ENCODE measurements around the gene CA9.

The CA9 gene

GRCh38 chr9:35658968-35659220 lies 14.8 kb upstream of the CA9 start:
- H3K4me2 ChIP-seq (ENCODE audit: low read depth, low read length, poor library complexity, severe bottlenecking) = peak overlapping the region; percentile 87
- H3K79me2 ChIP-seq (ENCODE audit: insufficient read depth, low read length) = peaks cover 50% of the 10 kb centered on the region
- H3K27me3 ChIP-seq (ENCODE audit: insufficient read depth, low read length, poor library complexity, severe bottlenecking) = no peaks in the 10 kb centered on the region
- peaks cover 3% of the 10 kb centered on the region for H4K20me1 ChIP-seq (ENCODE audit: insufficient read depth, low read length, poor library complexity, severe bottlenecking)
- TF ChIP-seq CTCF (conservative IDR thresholded peaks at IDR 0.05; ENCODE audit: low read length) (no peak), EZH2phosphoT487 (IDR thresholded peaks at IDR 0.05; ENCODE audit: borderline replicate concordance) (no peak)
- peak overlapping the region; percentile 82 for H3K4me3 ChIP-seq (ENCODE audit: low read length, poor library complexity, severe bottlenecking)
- H3K9me2 ChIP-seq (replicated peaks; ENCODE audit: low read depth, low read length) = no peaks in the 10 kb centered on the region
- peak overlapping the region; percentile 77 for H3K9ac ChIP-seq (ENCODE audit: low read depth, low read length, poor library complexity, severe bottlenecking)
- H2AFZ ChIP-seq (ENCODE audit: low read length) = peak overlapping the region; percentile 35; the same call in 1 of the 2 replicates
- H3F3A ChIP-seq (ENCODE audit: low read depth) = 0 out of 2 replicates have a peak, but pooled peaks cover 8% of the 10 kb centered on the region
- H3K9me3 ChIP-seq (ENCODE audit: insufficient read depth, low read depth, low read length) = no peaks in the 10 kb centered on the region
- peaks cover 69% of the 10 kb centered on the region for H3K4me1 ChIP-seq (ENCODE audit: insufficient read depth, low read length, poor library complexity, severe bottlenecking)
- no peaks in the 10 kb centered on the region; the same call in 1 of the 2 replicates for H3K36me3 ChIP-seq (ENCODE audit: insufficient read depth, low read length)

- no peak overlapping the region for H2AFZ ChIP-seq (ENCODE audit: low read length)
- TF ChIP-seq EZH2phosphoT487 (IDR thresholded peaks at IDR 0.05; ENCODE audit: borderline replicate concordance) (no peak), CTCF (conservative IDR thresholded peaks at IDR 0.05; ENCODE audit: low read length) (no peak)
- no peaks in the 10 kb centered on the region for H3K9me3 ChIP-seq (ENCODE audit: insufficient read depth, low read depth, low read length)
- H3K4me2 ChIP-seq (ENCODE audit: low read depth, low read length, poor library complexity, severe bottlenecking) = peak overlapping the region; percentile 87
- H3F3A ChIP-seq (ENCODE audit: low read depth) = 0 out of 2 replicates have a peak, but pooled peaks cover 13% of the 10 kb centered on the region
- no peaks in the 10 kb centered on the region for H3K9me2 ChIP-seq (replicated peaks; ENCODE audit: low read depth, low read length)
- peaks cover 54% of the 10 kb centered on the region for H3K79me2 ChIP-seq (ENCODE audit: insufficient read depth, low read length)
- peaks cover 74% of the 10 kb centered on the region for H3K4me1 ChIP-seq (ENCODE audit: insufficient read depth, low read length, poor library complexity, severe bottlenecking)
- peak overlapping the region; percentile 82 for H3K4me3 ChIP-seq (ENCODE audit: low read length, poor library complexity, severe bottlenecking)
- H3K9ac ChIP-seq (ENCODE audit: low read depth, low read length, poor library complexity, severe bottlenecking) = peak overlapping the region; percentile 77
- H3K27me3 ChIP-seq (ENCODE audit: insufficient read depth, low read length, poor library complexity, severe bottlenecking) = no peaks in the 10 kb centered on the region
- H3K36me3 ChIP-seq (ENCODE audit: insufficient read depth, low read length) = no peaks in the 10 kb centered on the region; the same call in 1 of the 2 replicates
- peaks cover 3% of the 10 kb centered on the region for H4K20me1 ChIP-seq (ENCODE audit: insufficient read depth, low read length, poor library complexity, severe bottlenecking)
Measured at GRCh38 chr9:35659340-35659739, 14.4 kb upstream of the CA9 start.

GRCh38 chr9:35660966-35661415 lies 12.7 kb upstream of the CA9 start:
- Histone ChIP-seq H3K4me2 (ENCODE audit: low read depth, low read length, poor library complexity, severe bottlenecking) (peak overlapping the region; percentile 87), H2AFZ (ENCODE audit: low read length) (no peak overlapping the region), H3K4me3 (ENCODE audit: low read length, poor library complexity, severe bottlenecking) (peak overlapping the region; percentile 87), H3K9me3 (ENCODE audit: insufficient read depth, low read depth, low read length) (no peaks in the 10 kb centered on the region), H3K27me3 (ENCODE audit: insufficient read depth, low read length, poor library complexity, severe bottlenecking) (no peaks in the 10 kb centered on the region), H3K9me2 (replicated peaks; ENCODE audit: low read depth, low read length) (no peaks in the 10 kb centered on the region), H4K20me1 (ENCODE audit: insufficient read depth, low read length, poor library complexity, severe bottlenecking) (peaks cover 3% of the 10 kb centered on the region), H3K9ac (ENCODE audit: low read depth, low read length, poor library complexity, severe bottlenecking) (peak overlapping the region; percentile 95), H3K4me1 (ENCODE audit: insufficient read depth, low read length, poor library complexity, severe bottlenecking) (peaks cover 81% of the 10 kb centered on the region), H3F3A (ENCODE audit: low read depth) (0 out of 2 replicates have a peak, but pooled peaks cover 16% of the 10 kb centered on the region), H3K36me3 (ENCODE audit: insufficient read depth, low read length) (no peaks in the 10 kb centered on the region; the same call in 1 of the 2 replicates), H3K79me2 (ENCODE audit: insufficient read depth, low read length) (peaks cover 65% of the 10 kb centered on the region)
- TF ChIP-seq EZH2phosphoT487 (IDR thresholded peaks at IDR 0.05; ENCODE audit: borderline replicate concordance) (no peak), CTCF (conservative IDR thresholded peaks at IDR 0.05; ENCODE audit: low read length) (peak; percentile 53)
